Aorta (tissue), 5 donors: Measurements from ENCODE around the gene DENND6B. TPM values are rescaled to one million over a fixed set of nuclear protein-coding genes. Genes with fewer than 3 reads are reported as not detected.
A peak's percentile ranks its signal among the peaks of the same experiment; 100 is the strongest.
"Not testable (repeated sequence)": the region's sequence is repeated elsewhere in the genome, so short reads cannot be mapped to it uniquely, and the experiment has no call there.

ENCODE experiments used
- ATAC-seq: fragments of 200-7000 bp; cut with Tn5 transposase; one replicate; pipeline ENCODE4 v1.9.1; 2022; ENCODE audit warnings: moderate library complexity; ENCODE audit not compliant: low FRiP score
- DNase-seq, 2 donors: peaks; one replicate each; pipeline ENCODE4 v3.0.0-alpha.2; 2020
- H3K27ac ChIP-seq, 2 donors: one replicate each; pipeline ENCODE4 v1.5.1; 2013; ENCODE audit warnings: low read length in 2 of 2, mild to moderate bottlenecking in 2 of 2, moderate library complexity in 2 of 2, control low read depth in 1 of 2, inconsistent platforms in 1 of 2, low read depth in 1 of 2
- H3K27me3 ChIP-seq, 2 donors: one replicate each; pipeline ENCODE4 v1.6.1; 2013; ENCODE audit warnings: control low read depth in 1 of 2, low read length in 1 of 2, mild to moderate bottlenecking in 1 of 2, moderate library complexity in 1 of 2; ENCODE audit not compliant: insufficient read depth in 2 of 2, control insufficient read depth in 1 of 2
- H3K36me3 ChIP-seq, 2 donors: one replicate each; pipeline ENCODE4 v1.6.1; 2013; ENCODE audit warnings: control low read depth in 1 of 2, low read length in 1 of 2, mild to moderate bottlenecking in 1 of 2; ENCODE audit not compliant: insufficient read depth in 2 of 2, control insufficient read depth in 1 of 2
- H3K4me1 ChIP-seq, 2 donors: one replicate each; pipeline ENCODE4 v1.6.1; 2013; ENCODE audit warnings: low read length in 2 of 2, control low read depth in 1 of 2, mild to moderate bottlenecking in 1 of 2, moderate library complexity in 1 of 2; ENCODE audit not compliant: insufficient read depth in 2 of 2, control insufficient read depth in 1 of 2
- H3K4me3 ChIP-seq, 2 donors: one replicate each; pipeline ENCODE4 v1.5.1; 2013; ENCODE audit warnings: low read length in 2 of 2, control low read depth in 1 of 2, mild to moderate bottlenecking in 1 of 2
- H3K9me3 ChIP-seq: one replicate; pipeline ENCODE4 v1.6.1; 2013; ENCODE audit warnings: mild to moderate bottlenecking, low read length; ENCODE audit not compliant: control insufficient read depth
- WGBS, 2 donors: extraction: QIAGEN DNeasy Blood & Tissue Kit; methylation state at CpG; one replicate each; pipeline ENCODE4 v1.1.7; 2013; 5-methylcytosine and 5-hydroxymethylcytosine counted together
- intact Hi-C, 2 donors: fragments of 100-400 bp; cut with DNase I; formaldehyde crosslinking; loops; one replicate each; pipeline versions ENCODE4 v1.14.2 to v1.15.0; 2022
- polyA plus RNA-seq, 2 donors: library from polyadenylated mRNA; stranded (reverse); fragments of 200-250 nt; gene quantifications; one replicate each; pipeline ENCODE4 v1.2.3, GENCODE V29; 2013
- total RNA-seq, 2 donors: library from RNA; stranded (reverse); fragmentation: NEBNext Ultra II Directional; extraction: Animal tissue kit (Norgen Biotek cat#: 25700); gene quantifications; one replicate each; pipeline ENCODE4 v1.2.1, GENCODE V29; 2021
- donor health status: healthy with polysubstance abuse.
- donor health status: Bipolar disorder and iron deficiency.
- donor health status: DM: no; HTN: no; CAD: no.
- donor health status: DM: no; HTN: no; CAD: no.
- donor health status: DM: yes; HTN: yes; CAD: no.

Gene DENND6B
- total and polyA plus RNA-seq, 4 donors, result 0.25 to 7.5 (median 4.7) TPM

- WGBS, 2 donors, result 8 to 14% methylated on average over 24 to 26 of the region's 26 CpGs
- peak overlapping the region; percentile 17 to 91 for H3K4me3 ChIP-seq
- H3K36me3 ChIP-seq, result no peaks in the 10 kb centered on the region
- ATAC-seq (peak; percentile 94), DNase-seq (peak; percentile 93 to 96)
- H3K4me1 ChIP-seq, result no peaks in the 10 kb centered on the region
- H3K9me3 ChIP-seq, result no peaks in the 10 kb centered on the region
- H3K27me3 ChIP-seq, result no peaks in the 10 kb centered on the region
- intact Hi-C loops, result loop anchor here (2.0 to 5.0 kb wide), 3 partner anchors 65 to 90 kb away; partner anchors contain the start of gene HDAC10 (in 1 of the 2)
- H3K27ac ChIP-seq, result no peak overlapping the region
Measured at GRCh38 chr22:50341977-50342650, 15.3 kb upstream of the DENND6B start.

DNA sequence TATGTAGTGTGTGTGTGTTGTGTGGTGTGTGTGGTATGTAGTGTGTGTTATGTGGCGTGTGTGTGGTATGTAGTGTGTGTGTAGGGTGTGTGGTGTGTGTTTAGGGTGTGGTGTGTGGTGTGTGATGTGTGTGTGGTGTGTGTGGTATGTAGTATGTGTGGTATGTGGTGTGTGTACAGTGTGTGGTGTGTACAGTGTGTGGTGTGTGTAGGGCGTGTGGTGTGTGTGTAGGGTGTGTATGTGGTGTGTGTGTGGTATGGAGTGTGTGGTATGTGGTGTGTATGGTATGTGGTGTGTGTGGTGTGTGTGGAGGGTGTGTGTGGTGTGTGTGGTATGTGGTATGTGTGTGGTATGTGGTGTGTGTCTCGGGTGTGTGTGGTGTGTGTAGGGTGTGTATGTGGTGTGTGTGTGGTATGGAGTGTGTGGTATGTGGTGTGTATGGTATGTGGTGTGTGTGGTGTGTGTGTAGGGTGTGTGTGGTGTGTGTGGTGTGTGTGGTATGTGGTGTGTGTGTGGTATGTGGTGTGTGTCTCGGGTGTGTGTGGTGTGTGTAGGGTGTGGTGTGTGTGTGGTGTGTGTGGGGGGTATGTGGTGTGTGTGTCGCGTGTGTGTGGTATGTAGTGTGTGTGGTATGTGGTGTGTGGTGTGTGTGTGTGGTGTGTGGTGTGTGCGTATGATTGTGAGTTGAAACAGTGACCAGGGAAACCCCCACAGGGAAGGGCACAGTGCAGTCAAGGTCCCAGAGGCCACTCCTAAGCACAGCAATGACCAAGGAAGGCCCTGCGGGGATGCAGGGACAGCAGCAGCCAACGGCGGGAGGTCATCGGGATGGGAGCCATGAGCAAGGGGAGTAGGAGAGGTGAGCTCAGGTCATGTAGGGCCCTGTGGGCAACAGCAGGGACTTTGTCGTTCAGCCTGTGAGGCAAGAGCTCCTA lies 13.4 kb upstream of the DENND6B start:
- DNase-seq (no peak), ATAC-seq (no peak)
- no peaks in the 10 kb centered on the region for H3K27me3 ChIP-seq
- H3K27ac ChIP-seq, result no peak overlapping the region
- no peaks in the 10 kb centered on the region for H3K36me3 ChIP-seq
- 79 to 80% methylated on average over 10 to 12 of the region's 12 CpGs for WGBS, 2 donors
- intact Hi-C loops, result loop anchor here (5.0 kb wide), 2 partner anchors 63 to 88 kb away; partner anchors contain the start of gene HDAC10 (in 1 of the 2)
- no peak overlapping the region for H3K4me3 ChIP-seq
- no peaks in the 10 kb centered on the region for H3K4me1 ChIP-seq
- H3K9me3 ChIP-seq, result no peaks in the 10 kb centered on the region

- WGBS, 2 donors, result 98 to 99% methylated on average over 4 of the region's 4 CpGs
- H3K4me3 ChIP-seq, result no peak overlapping the region
- intact Hi-C loops, result no loop called here
- H3K27me3 ChIP-seq, result no peaks in the 10 kb centered on the region
- DNase-seq (no peak), ATAC-seq (no peak)
- H3K9me3 ChIP-seq, result no peaks in the 10 kb centered on the region
- H3K36me3 ChIP-seq, result no peaks in the 10 kb centered on the region
- H3K27ac ChIP-seq, result no peak overlapping the region
- no peaks in the 10 kb centered on the region for H3K4me1 ChIP-seq
Measured at GRCh38 chr22:50338860-50339462, 12.1 kb upstream of the DENND6B start.

GRCh38 chr22:50338042-50338573 lies 11.3 kb upstream of the DENND6B start:
- Histone ChIP-seq H3K36me3 (no peaks in the 10 kb centered on the region), H3K9me3 (no peaks in the 10 kb centered on the region), H3K27ac (no peak overlapping the region), H3K27me3 (no peaks in the 10 kb centered on the region), H3K4me3 (no peak overlapping the region), H3K4me1 (no peaks in the 10 kb centered on the region)
- DNase-seq (no peak), ATAC-seq (no peak)
- intact Hi-C loops, result no loop called here
- 90 to 92% methylated on average over 5 of the region's 5 CpGs for WGBS, 2 donors

DNA sequence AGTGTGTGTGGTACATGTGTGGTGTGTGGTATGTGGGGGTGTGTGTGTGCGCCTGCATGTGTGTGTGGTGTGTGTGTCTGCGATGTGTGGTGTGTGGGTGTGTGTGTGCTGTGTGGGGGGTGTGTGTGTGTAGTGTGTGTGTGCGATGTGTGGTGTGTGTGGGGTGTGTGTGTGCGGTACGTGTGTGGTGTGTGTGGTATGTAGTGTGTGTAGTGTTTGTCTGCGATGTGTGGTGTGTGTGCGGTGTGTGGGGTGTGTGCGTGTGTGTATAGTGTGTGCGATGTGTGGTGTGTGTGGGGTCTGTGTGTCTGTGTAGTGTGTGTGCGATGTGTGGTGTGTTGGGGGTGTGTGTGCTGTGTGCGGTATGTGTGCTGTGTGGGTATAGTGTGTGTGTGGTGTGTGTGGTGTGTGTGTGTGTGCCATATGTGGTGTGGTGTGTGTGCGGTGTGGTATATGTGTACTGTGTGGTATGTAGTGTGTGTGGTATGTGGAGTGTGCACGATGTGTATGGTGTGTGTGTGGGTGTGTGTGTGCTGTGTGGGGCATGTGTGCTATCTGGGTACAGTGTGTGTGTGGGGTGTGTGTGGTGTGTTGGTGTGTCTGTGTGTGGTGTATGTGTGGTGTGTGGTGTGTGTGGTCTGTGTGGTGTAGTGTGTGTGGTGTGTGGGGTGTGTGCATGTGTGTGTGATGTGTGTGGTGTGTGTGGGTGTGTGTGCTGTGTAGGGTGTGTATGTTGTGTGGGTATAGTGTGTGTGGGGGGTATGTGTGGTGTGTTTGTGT lies 10.6 kb upstream of the DENND6B start:
- Histone ChIP-seq H3K4me3 (no peak overlapping the region), H3K27me3 (no peaks in the 10 kb centered on the region), H3K27ac (no peak overlapping the region), H3K4me1 (no peaks in the 10 kb centered on the region), H3K9me3 (no peaks in the 10 kb centered on the region), H3K36me3 (no peaks in the 10 kb centered on the region)
- no peak for DNase-seq
- intact Hi-C loops, result no loop called here
- 94 to 95% methylated on average over 13 of the region's 13 CpGs for WGBS, 2 donors
- no peak for ATAC-seq

DNA sequence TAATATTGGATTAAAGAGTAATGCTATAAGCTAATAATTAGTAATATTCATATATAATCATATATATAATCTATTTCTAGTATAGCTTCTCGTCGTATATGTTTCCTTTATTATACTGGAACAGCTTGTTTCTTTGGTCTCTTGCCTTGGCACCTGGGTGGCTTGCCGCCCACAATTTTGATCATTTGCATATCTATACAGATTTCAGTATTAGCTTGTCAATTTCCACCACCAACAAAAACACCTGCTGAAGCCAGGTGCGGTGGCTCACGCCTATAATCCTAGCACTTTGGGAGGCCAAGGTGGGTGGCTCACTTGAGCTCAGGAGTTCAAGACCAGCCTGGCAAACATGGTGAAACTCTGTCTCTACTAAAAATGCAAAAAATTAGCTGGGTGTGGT lies 7.6 kb upstream of the DENND6B start:
- DNase-seq, H3K4me3 ChIP-seq, ATAC-seq, intact Hi-C loops, H3K9me3 ChIP-seq, H3K27ac ChIP-seq, H3K4me1 ChIP-seq, H3K27me3 ChIP-seq, H3K36me3 ChIP-seq: not testable (repeated sequence)
- WGBS, 2 donors, result 87 to 92% methylated on average over 5 of the region's 5 CpGs

DNA sequence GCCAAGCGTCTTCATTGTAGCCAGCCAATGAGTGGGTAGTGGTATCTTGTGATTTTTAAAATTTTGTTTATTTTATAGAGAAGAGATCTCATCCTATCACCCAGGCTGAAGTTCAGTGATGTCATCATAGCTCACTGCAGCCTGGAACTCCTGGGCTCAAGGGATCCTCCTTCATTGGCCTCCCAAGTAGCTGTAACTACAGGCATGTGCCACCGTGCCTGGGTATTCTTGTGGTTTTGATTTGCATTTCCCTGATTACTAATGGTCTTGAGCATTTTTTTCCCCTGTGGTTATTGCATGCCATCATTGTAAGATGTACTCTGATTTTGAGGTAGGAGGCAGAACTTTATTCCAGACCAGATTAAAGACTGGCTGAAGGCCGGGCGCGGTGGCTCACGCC lies 2.4 kb upstream of the DENND6B start:
- Histone ChIP-seq H3K36me3 (no peaks in the 10 kb centered on the region), H3K27ac (no peak overlapping the region), H3K9me3 (no peaks in the 10 kb centered on the region), H3K27me3 (no peaks in the 10 kb centered on the region), H3K4me3 (no peak overlapping the region), H3K4me1 (no peaks in the 10 kb centered on the region)
- no peak for ATAC-seq
- no peak for DNase-seq
- intact Hi-C loops, result loop anchor here (5.0 kb wide), 2 partner anchors 52 to 77 kb away; partner anchors contain the start of gene HDAC10 (in 1 of the 2)
- 94% methylated on average over 6 of the region's 6 CpGs for WGBS, 2 donors

GRCh38 chr22:50327711-50328019 lies 853 bp upstream of the DENND6B start:
- Histone ChIP-seq H3K9me3 (no peaks in the 10 kb centered on the region), H3K27me3 (no peaks in the 10 kb centered on the region), H3K4me3 (peak overlapping the region in 1 of 2 donors; percentile 40), H3K27ac (peak overlapping the region in 1 of 2 donors; percentile 39), H3K36me3 (no peaks in the 10 kb centered on the region), H3K4me1 (no peaks in the 10 kb centered on the region)
- ATAC-seq (no peak), DNase-seq (no peak)
- intact Hi-C loops, result loop anchor here (1.0 to 5.0 kb wide), 3 partner anchors 50 to 75 kb away; partner anchors contain the start of gene HDAC10 (in 1 of the 2)
- WGBS, 2 donors, result 82% methylated on average over 22 of the region's 22 CpGs
